K562 (cell line): Measurements from ENCODE around the gene AADAC. TPM values are rescaled to one million over a fixed set of nuclear protein-coding genes. Genes with fewer than 3 reads are reported as not detected.

Source experiments
- ADNP ChIP-seq: fragments of 200-800 bp; sonication (Bioruptor generic); IDR thresholded peaks from 2 replicates; pipeline ENCODE4 v1.6.1; 2016; ENCODE audit warnings: missing genetic modification characterization, missing compliant biosample characterization
- ARID1B ChIP-seq: fragments of 450-650 bp; IDR thresholded peaks from 2 replicates; pipeline ENCODE4 v1.6.1; 2016; ENCODE audit warnings: antibody characterized with exemption, mild to moderate bottlenecking, inconsistent platforms
- CBFA2T3 ChIP-seq: fragments of 450-650 bp; IDR thresholded peaks from 2 replicates; pipeline ENCODE4 v1.6.1; 2017
- CCAR2 ChIP-seq: fragments of 200-400 bp; formaldehyde crosslinking; IDR thresholded peaks from 2 replicates; pipeline ENCODE4 v1.6.1; 2017; ENCODE audit warnings: mild to moderate bottlenecking, low read depth, low read length
- DPF2 ChIP-seq: fragments of 450-650 bp; IDR thresholded peaks from 2 replicates; pipeline ENCODE4 v1.6.1; 2016
- ETV5 ChIP-seq: sonication (generic); formaldehyde crosslinking; IDR thresholded peaks from 2 replicates; pipeline ENCODE4 v1.4.0; 2020; ENCODE audit warnings: low read depth, mild to moderate bottlenecking, missing genetic modification reagents
- FOXK2 ChIP-seq, 2 experiments: fragments of 450-650 bp; IDR thresholded peaks in 1 of 2; conservative IDR thresholded peaks in 1 of 2; 2 replicates each; pipeline ENCODE4 v1.6.1; 2016; ENCODE audit warnings: low read depth in 2 of 2, mild to moderate bottlenecking in 1 of 2
- FOXM1 ChIP-seq, 2 experiments: fragments of 450-650 bp in 1 of 2; sonication (generic) in 1 of 2; formaldehyde crosslinking in 1 of 2; IDR thresholded peaks; 2 replicates each; pipeline versions ENCODE4 v1.6.1 to v1.9.0; 2017 to 2022; ENCODE audit warnings: low read depth in 2 of 2, mild to moderate bottlenecking in 2 of 2, missing genetic modification reagents in 1 of 2, moderate library complexity in 1 of 2
- GATAD2B ChIP-seq: fragments of 450-650 bp; IDR thresholded peaks from 2 replicates; pipeline ENCODE4 v1.6.1; 2017; ENCODE audit warnings: mild to moderate bottlenecking, borderline replicate concordance
- HDAC1 ChIP-seq, 2 experiments: fragments of 450-650 bp; IDR thresholded peaks; 2 replicates each; pipeline ENCODE4 v1.6.1; 2016 to 2017; ENCODE audit warnings: inconsistent platforms in 1 of 2, mild to moderate bottlenecking in 1 of 2, moderate library complexity in 1 of 2
- HNRNPUL1 ChIP-seq: fragments of 200-400 bp; formaldehyde crosslinking; IDR thresholded peaks from 2 replicates; pipeline ENCODE4 v1.6.1; 2017; ENCODE audit warnings: low read length
- KLF16 ChIP-seq: IDR thresholded peaks from 2 replicates; pipeline ENCODE4 v1.6.1; 2016; ENCODE audit warnings: antibody characterized with exemption
- LEF1 ChIP-seq: fragments of 450-650 bp; IDR thresholded peaks from 2 replicates; pipeline ENCODE4 v1.6.1; 2016; ENCODE audit warnings: mild to moderate bottlenecking
- NCOR1 ChIP-seq: fragments of 450-650 bp; IDR thresholded peaks from 2 replicates; pipeline ENCODE4 v1.6.1; 2016; ENCODE audit warnings: mild to moderate bottlenecking, moderate library complexity
- NFE2 ChIP-seq: IDR thresholded peaks from 2 replicates; pipeline ENCODE4 v1.6.1; 2014; ENCODE audit warnings: antibody characterized with exemption, low read depth
- PML ChIP-seq: IDR thresholded peaks from 2 replicates; pipeline ENCODE4 v1.6.1; 2012; ENCODE audit warnings: low read length, inconsistent platforms
- POLR2AphosphoS2 ChIP-seq: IDR thresholded peaks from 2 replicates; pipeline ENCODE4 v1.6.1; 2012; ENCODE audit warnings: low read length, improper control_type of control experiment
- POLR2AphosphoS5 ChIP-seq: IDR thresholded peaks from 2 replicates; pipeline ENCODE4 v1.6.1; 2011; ENCODE audit warnings: mild to moderate bottlenecking, low read depth, low read length, moderate library complexity; ENCODE audit not compliant: control insufficient read depth, insufficient read depth
- PRMT5 ChIP-seq: sonication (generic); formaldehyde crosslinking; IDR thresholded peaks from 2 replicates; pipeline ENCODE4 v1.5.0; 2020; ENCODE audit warnings: missing genetic modification reagents
- SAP30 ChIP-seq: fragments of 200-600 bp; sonication (generic); IDR thresholded peaks from 2 replicates; pipeline ENCODE4 v1.6.1; 2012; ENCODE audit warnings: borderline replicate concordance, low read depth, mild to moderate bottlenecking, moderate library complexity, low read length, control low read depth, inconsistent platforms; ENCODE audit not compliant: insufficient read depth, poor library complexity, severe bottlenecking
- SMARCA4 ChIP-seq: fragments of 450-650 bp; IDR thresholded peaks from 2 replicates; pipeline ENCODE4 v1.6.1; 2016
- SOX6 ChIP-seq: fragments of 450-650 bp; IDR thresholded peaks from 2 replicates; pipeline ENCODE4 v1.6.1; 2014; ENCODE audit warnings: mild to moderate bottlenecking
- SP1 ChIP-seq: sonication (generic); formaldehyde crosslinking; IDR thresholded peaks from 2 replicates; pipeline ENCODE4 v1.8.1; 2022; ENCODE audit warnings: mild to moderate bottlenecking, missing genetic modification reagents
- TAF15 ChIP-seq: fragments of 200-400 bp; formaldehyde crosslinking; IDR thresholded peaks from 2 replicates; pipeline ENCODE4 v1.6.1; 2017; ENCODE audit warnings: mild to moderate bottlenecking, low read depth, low read length, moderate library complexity
- TEAD4 ChIP-seq, 2 experiments: sonication (generic) in 1 of 2; formaldehyde crosslinking in 1 of 2; IDR thresholded peaks; 2 replicates each; pipeline versions ENCODE4 v1.6.1 to v1.8.0; 2012 to 2022; ENCODE audit warnings: borderline replicate concordance in 1 of 2, inconsistent platforms in 1 of 2, low read length in 1 of 2, mild to moderate bottlenecking in 1 of 2, missing genetic modification reagents in 1 of 2
- TFE3 ChIP-seq: fragments of 450-650 bp; formaldehyde crosslinking; IDR thresholded peaks from 2 replicates; pipeline ENCODE4 v1.4.0; 2020; ENCODE audit warnings: mild to moderate bottlenecking, mixed read lengths
- polyA plus RNA-seq, 8 experiments: library from polyadenylated mRNA; depleted of rRNA in 4 of 8; stranded (reverse) in 5 of 8; unstranded in 3 of 8; fragments of >200 nt; fragmentation: Nextera tagmentation in 2 of 8; fragmentation: Illumina TruSeq in 1 of 8; extraction: Ambion mirVana in 2 of 8; extraction: Trizol in 1 of 8; gene quantifications; 2 replicates each; pipeline versions ENCODE4 v1.2.1 to v1.2.3, GENCODE V29; 2011 to 2014; ENCODE audit warnings: inconsistent platforms in 1 of 8, missing spikeins in 1 of 8
- total RNA-seq, 7 experiments: library from RNA; depleted of rRNA in 6 of 7; stranded (reverse); fragments of >200 nt in 6 of 7; fragmentation: Illumina TruSeq in 2 of 7; extraction: Trizol in 2 of 7; gene quantifications; 2 replicates each; pipeline versions ENCODE4 v1.2.1 to v1.2.3, GENCODE V29; 2011 to 2021; ENCODE audit warnings: low replicate concordance in 1 of 7
- TF ChIP-seq, protein P1 (sequence below): sonication (generic); IDR thresholded peaks from 2 replicates; pipeline ENCODE4 v1.6.1; 2016
- TF ChIP-seq, protein P2 (sequence below): fragments of 450-650 bp; IDR thresholded peaks from 2 replicates; pipeline ENCODE4 v1.6.1; 2017; ENCODE audit warnings: mild to moderate bottlenecking, moderate library complexity

AADAC gene
- total and polyA plus RNA-seq, 9 of the 15 experiments (the other 6 are each of a cell fraction or from before 2014, with no cell fraction given) = 0.47 TPM; not detected in 8

GRCh38 chr3:151819910-151820309, 6.0 kb downstream of the AADAC start (continued):
- TF ChIP-seq POLR2AphosphoS5 (peak; percentile 59; the same call in 1 of the 2 replicates), HDAC1 (IDR thresholded peaks at IDR 0.05) (peak in 1 of 2 experiments; percentile 51; a peak in 1 of 4 replicates), TFE3 (CRISPR knock-in tag) (no peak), TEAD4 (IDR thresholded peaks at IDR 0.05; ENCODE audit: low read length) (peak; percentile 89), TEAD4 (CRISPR knock-in tag; IDR thresholded peaks at IDR 0.05; ENCODE audit: borderline replicate concordance) (no peak), CBFA2T3 (peak; percentile 94), DPF2 (peak; percentile 82), SOX6 (peak; percentile 45; the same call in 1 of the 2 replicates), PML (0 out of 2 replicates have a peak, but pooled peaks have one; percentile 38), ETV5 (CRISPR knock-in tag) (no peak), NFE2 (peak; percentile 49; the same call in 1 of the 2 replicates), LEF1 (peak; percentile 59; the same call in 1 of the 2 replicates), NCOR1 (peak; percentile 83), HNRNPUL1 (no peak), SP1 (CRISPR knock-in tag) (no peak), TAF15 (no peak), POLR2AphosphoS2 (no peak), FOXM1 (IDR thresholded peaks at IDR 0.05; ENCODE audit: low read depth) (peak; percentile 31; the same call in 1 of the 2 replicates), FOXM1 (CRISPR knock-in tag; IDR thresholded peaks at IDR 0.05; ENCODE audit: low read depth) (no peak), ADNP (tag) (no peak), PRMT5 (CRISPR knock-in tag) (no peak), KLF16 (peak; percentile 34; the same call in 1 of the 2 replicates), FOXK2 (conservative IDR thresholded peaks at IDR 0.05 in 1 of 2, IDR thresholded peaks at IDR 0.05 in 1 of 2; ENCODE audit: low read depth in 2 of 2) (0 out of 4 replicates have a peak, but pooled peaks of 1 of the 2 experiments have one; percentile 13), ARID1B (peak; percentile 90), SMARCA4 (peak; percentile 80), SAP30 (no peak), CCAR2 (no peak), GATAD2B (peak; percentile 51; the same call in 1 of the 2 replicates)
- TF ChIP-seq, protein P1, sequence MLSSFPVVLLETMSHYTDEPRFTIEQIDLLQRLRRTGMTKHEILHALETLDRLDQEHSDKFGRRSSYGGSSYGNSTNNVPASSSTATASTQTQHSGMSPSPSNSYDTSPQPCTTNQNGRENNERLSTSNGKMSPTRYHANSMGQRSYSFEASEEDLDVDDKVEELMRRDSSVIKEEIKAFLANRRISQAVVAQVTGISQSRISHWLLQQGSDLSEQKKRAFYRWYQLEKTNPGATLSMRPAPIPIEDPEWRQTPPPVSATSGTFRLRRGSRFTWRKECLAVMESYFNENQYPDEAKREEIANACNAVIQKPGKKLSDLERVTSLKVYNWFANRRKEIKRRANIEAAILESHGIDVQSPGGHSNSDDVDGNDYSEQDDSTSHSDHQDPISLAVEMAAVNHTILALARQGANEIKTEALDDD = 0 out of 2 replicates have a peak, but pooled peaks have one; percentile 16
- TF ChIP-seq, protein P2, sequence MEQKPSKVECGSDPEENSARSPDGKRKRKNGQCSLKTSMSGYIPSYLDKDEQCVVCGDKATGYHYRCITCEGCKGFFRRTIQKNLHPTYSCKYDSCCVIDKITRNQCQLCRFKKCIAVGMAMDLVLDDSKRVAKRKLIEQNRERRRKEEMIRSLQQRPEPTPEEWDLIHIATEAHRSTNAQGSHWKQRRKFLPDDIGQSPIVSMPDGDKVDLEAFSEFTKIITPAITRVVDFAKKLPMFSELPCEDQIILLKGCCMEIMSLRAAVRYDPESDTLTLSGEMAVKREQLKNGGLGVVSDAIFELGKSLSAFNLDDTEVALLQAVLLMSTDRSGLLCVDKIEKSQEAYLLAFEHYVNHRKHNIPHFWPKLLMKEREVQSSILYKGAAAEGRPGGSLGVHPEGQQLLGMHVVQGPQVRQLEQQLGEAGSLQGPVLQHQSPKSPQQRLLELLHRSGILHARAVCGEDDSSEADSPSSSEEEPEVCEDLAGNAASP = no peak
